Measurements from ENCODE around the gene ACSS3. TPM values are rescaled to one million over a fixed set of nuclear protein-coding genes. Genes with fewer than 3 reads are reported as not detected.

Gene ACSS3
- total RNA-seq, 1 donor from 2014 or later, result 1.1 TPM

- FAIRE-seq, result no peak
- no peak overlapping the region for H3K4me3 ChIP-seq (ENCODE audit: low read depth, low read length)
- DNase-seq (ENCODE audit: low read depth), result no peak
- H3K36me3 ChIP-seq (ENCODE audit: control insufficient read depth, insufficient read depth, low read length), result no peaks in the 10 kb centered on the region
- no peaks in the 10 kb centered on the region for H3K27me3 ChIP-seq (ENCODE audit: control insufficient read depth, insufficient read depth, low read length)
- no peak for TF ChIP-seq CTCF (IDR thresholded peaks at IDR 0.05; ENCODE audit: insufficient read depth, low read length, severe bottlenecking)
Measured at GRCh38 chr12:81295251-81295650, 217.4 kb downstream of the ACSS3 start.

GRCh38 chr12:81296556-81297305 lies 218.9 kb downstream of the ACSS3 start:
- no peak for TF ChIP-seq CTCF (IDR thresholded peaks at IDR 0.05; ENCODE audit: insufficient read depth, low read length, severe bottlenecking)
- FAIRE-seq, result no peak
- H3K27me3 ChIP-seq (ENCODE audit: control insufficient read depth, insufficient read depth, low read length), result no peaks in the 10 kb centered on the region
- H3K4me3 ChIP-seq (ENCODE audit: low read depth, low read length), result no peak overlapping the region
- no peaks in the 10 kb centered on the region for H3K36me3 ChIP-seq (ENCODE audit: control insufficient read depth, insufficient read depth, low read length)
- DNase-seq (ENCODE audit: low read depth), result peak; percentile 58

GRCh38 chr12:81297601-81298000 lies 219.7 kb downstream of the ACSS3 start:
- no peak overlapping the region for H3K4me3 ChIP-seq (ENCODE audit: low read depth, low read length)
- H3K27me3 ChIP-seq (ENCODE audit: control insufficient read depth, insufficient read depth, low read length), result no peaks in the 10 kb centered on the region
- no peak for DNase-seq (ENCODE audit: low read depth)
- FAIRE-seq, result no peak
- no peak for TF ChIP-seq CTCF (IDR thresholded peaks at IDR 0.05; ENCODE audit: insufficient read depth, low read length, severe bottlenecking)
- no peaks in the 10 kb centered on the region for H3K36me3 ChIP-seq (ENCODE audit: control insufficient read depth, insufficient read depth, low read length)

- no peaks in the 10 kb centered on the region for H3K36me3 ChIP-seq (ENCODE audit: control insufficient read depth, insufficient read depth, low read length)
- TF ChIP-seq CTCF (IDR thresholded peaks at IDR 0.05; ENCODE audit: insufficient read depth, low read length, severe bottlenecking), result no peak
- FAIRE-seq, result no peak
- no peaks in the 10 kb centered on the region for H3K27me3 ChIP-seq (ENCODE audit: control insufficient read depth, insufficient read depth, low read length)
- no peak overlapping the region for H3K4me3 ChIP-seq (ENCODE audit: low read depth, low read length)
- peak; percentile 10 for DNase-seq (ENCODE audit: low read depth)
Measured at GRCh38 chr12:81300454-81300853, 222.6 kb downstream of the ACSS3 start.

- no peaks in the 10 kb centered on the region for H3K27me3 ChIP-seq (ENCODE audit: control insufficient read depth, insufficient read depth, low read length)
- H3K4me3 ChIP-seq (ENCODE audit: low read depth, low read length), result no peak overlapping the region
- no peaks in the 10 kb centered on the region for H3K36me3 ChIP-seq (ENCODE audit: control insufficient read depth, insufficient read depth, low read length)
- DNase-seq (ENCODE audit: low read depth) (peak; percentile 12), FAIRE-seq (no peak)
- no peak for TF ChIP-seq CTCF (IDR thresholded peaks at IDR 0.05; ENCODE audit: insufficient read depth, low read length, severe bottlenecking)
Measured at GRCh38 chr12:81303935-81304334, 226.1 kb downstream of the ACSS3 start.

Other genes with a start within 250 kb of the ACSS3 start
- gene LIN7A, start 140.1 kb upstream of the ACSS3 start, total RNA-seq, result under 0.01 TPM in 1 of 2 replicates, not detected in the other

All from bronchial epithelial cell (primary cell).